ENCODE data around the gene CRYL1.

DNA sequence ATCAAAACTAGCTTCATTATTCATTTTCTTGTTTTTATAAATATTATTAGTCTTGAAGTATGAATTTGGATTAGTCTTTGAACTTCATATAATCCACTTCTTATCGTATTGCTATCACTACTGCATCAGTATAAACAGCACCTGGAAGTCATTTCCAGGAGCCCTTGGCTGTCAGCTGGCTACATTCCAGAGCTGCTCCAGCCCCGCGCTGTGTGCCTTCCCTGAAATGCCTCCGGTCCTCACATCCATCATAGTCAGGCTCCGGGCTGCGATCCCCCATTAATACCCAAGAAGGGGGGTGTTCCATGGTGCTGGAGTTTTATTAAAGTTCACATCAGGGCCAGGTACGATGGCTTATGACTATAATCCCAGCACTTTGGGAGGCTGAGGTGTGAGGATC, 169.2 kb downstream of the CRYL1 start:
- TF ChIP-seq, protein P1, sequence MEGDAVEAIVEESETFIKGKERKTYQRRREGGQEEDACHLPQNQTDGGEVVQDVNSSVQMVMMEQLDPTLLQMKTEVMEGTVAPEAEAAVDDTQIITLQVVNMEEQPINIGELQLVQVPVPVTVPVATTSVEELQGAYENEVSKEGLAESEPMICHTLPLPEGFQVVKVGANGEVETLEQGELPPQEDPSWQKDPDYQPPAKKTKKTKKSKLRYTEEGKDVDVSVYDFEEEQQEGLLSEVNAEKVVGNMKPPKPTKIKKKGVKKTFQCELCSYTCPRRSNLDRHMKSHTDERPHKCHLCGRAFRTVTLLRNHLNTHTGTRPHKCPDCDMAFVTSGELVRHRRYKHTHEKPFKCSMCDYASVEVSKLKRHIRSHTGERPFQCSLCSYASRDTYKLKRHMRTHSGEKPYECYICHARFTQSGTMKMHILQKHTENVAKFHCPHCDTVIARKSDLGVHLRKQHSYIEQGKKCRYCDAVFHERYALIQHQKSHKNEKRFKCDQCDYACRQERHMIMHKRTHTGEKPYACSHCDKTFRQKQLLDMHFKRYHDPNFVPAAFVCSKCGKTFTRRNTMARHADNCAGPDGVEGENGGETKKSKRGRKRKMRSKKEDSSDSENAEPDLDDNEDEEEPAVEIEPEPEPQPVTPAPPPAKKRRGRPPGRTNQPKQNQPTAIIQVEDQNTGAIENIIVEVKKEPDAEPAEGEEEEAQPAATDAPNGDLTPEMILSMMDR (IDR thresholded peaks at IDR 0.05; ENCODE audit: low read depth, low read length, poor library complexity, severe bottlenecking) = no peak
- TF ChIP-seq EZH2phosphoT487 (IDR thresholded peaks at IDR 0.05; ENCODE audit: borderline replicate concordance, low read length) = no peak
